Stimulated activated CD8-positive, alpha-beta memory T cell treated with anti-CD3 and anti-CD28 coated beads, Interleukin-15, amount 100 ng/mL, for 24 hours (primary cell): ENCODE results near the gene BDP1.
"Not testable (repeated sequence)": the region's sequence is repeated elsewhere in the genome, so short reads cannot be mapped to it uniquely, and the experiment has no call there.

Experiments
- DNase-seq: peaks from one replicate; pipeline ENCODE4 v3.0.0-alpha.2; 2020; ENCODE audit warnings: low read depth

Gene BDP1

GRCh38 chr5:71571811-71572210, 116.4 kb downstream of the BDP1 start:
- DNase-seq, result not testable (repeated sequence)

GRCh38 chr5:71573591-71573990, 118.1 kb downstream of the BDP1 start:
- no peak for DNase-seq

GRCh38 chr5:71575588-71575987, 120.1 kb downstream of the BDP1 start:
- not testable (repeated sequence) for DNase-seq

- no peak for DNase-seq
Observed at GRCh38 chr5:71576241-71576640, 120.8 kb downstream of the BDP1 start.

GRCh38 chr5:71577839-71578238, 122.4 kb downstream of the BDP1 start:
- DNase-seq, result not testable (repeated sequence)

GRCh38 chr5:71582945-71583584, 127.6 kb downstream of the BDP1 start:
- DNase-seq, result no peak

- no peak for DNase-seq
Observed at GRCh38 chr5:71586052-71586940, 130.8 kb downstream of the BDP1 start.

- peak; percentile 80 for DNase-seq
Observed at GRCh38 chr5:71586941-71587765, 131.7 kb downstream of the BDP1 start, which contains the start of gene MCCC2. Gene MCCC2 (plus strand): TSS chr5:71587340. CDS start chr5:71587426, 86 bp downstream.

GRCh38 chr5:71587766-71588532, 132.5 kb downstream of the BDP1 start:
- peak; percentile 3 for DNase-seq

GRCh38 chr5:71588533-71588885, 133.1 kb downstream of the BDP1 start:
- DNase-seq, result no peak

GRCh38 chr5:71589903-71590302, 134.5 kb downstream of the BDP1 start:
- DNase-seq, result no peak

- no peak for DNase-seq
Observed at GRCh38 chr5:71591100-71591499, 135.6 kb downstream of the BDP1 start.

- DNase-seq, result no peak
Observed at GRCh38 chr5:71596169-71596568, 140.7 kb downstream of the BDP1 start.

GRCh38 chr5:71597001-71597400, 141.6 kb downstream of the BDP1 start:
- DNase-seq, result no peak

- DNase-seq, result no peak
Observed at GRCh38 chr5:71600783-71601182, 145.3 kb downstream of the BDP1 start.

- DNase-seq, result peak; percentile 18
Observed at GRCh38 chr5:71601222-71602026, 146.0 kb downstream of the BDP1 start.

- DNase-seq, result not testable (repeated sequence)
Observed at GRCh38 chr5:71609916-71610315, 154.5 kb downstream of the BDP1 start.

- no peak for DNase-seq
Observed at GRCh38 chr5:71615809-71616208, 160.4 kb downstream of the BDP1 start.
